ENCODE measurements around the gene POFUT1.

DNA sequence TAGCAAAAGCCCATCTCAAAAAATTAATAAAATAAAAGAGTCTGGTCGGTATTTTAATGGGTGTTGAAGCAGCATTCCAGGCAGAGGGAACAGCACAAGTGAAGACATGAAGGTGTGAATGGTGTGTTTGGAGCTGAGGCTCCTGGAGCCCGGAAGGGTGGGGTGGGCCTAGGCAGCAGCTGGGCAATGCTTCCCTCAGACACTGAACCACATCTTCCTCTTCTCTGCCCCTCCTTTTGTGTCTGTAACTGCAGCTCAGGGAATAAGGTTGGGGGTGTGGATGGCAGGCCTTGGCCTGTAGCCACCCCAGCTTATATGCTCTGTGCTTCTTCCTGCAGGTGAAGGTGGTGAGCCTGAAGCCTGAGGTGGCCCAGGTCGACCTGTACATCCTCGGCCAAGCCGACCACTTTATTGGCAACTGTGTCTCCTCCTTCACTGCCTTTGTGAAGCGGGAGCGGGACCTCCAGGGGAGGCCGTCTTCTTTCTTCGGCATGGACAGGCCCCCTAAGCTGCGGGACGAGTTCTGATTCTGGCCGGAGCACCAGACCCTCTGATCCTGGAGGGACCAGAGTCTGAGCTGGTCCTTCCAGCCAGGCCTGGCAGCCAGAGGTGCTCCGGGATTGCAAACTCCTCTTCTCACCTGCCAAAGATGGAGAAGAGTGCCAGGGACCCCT lies 26.6 kb downstream of the POFUT1 start:
- TF ChIP-seq, protein P1, sequence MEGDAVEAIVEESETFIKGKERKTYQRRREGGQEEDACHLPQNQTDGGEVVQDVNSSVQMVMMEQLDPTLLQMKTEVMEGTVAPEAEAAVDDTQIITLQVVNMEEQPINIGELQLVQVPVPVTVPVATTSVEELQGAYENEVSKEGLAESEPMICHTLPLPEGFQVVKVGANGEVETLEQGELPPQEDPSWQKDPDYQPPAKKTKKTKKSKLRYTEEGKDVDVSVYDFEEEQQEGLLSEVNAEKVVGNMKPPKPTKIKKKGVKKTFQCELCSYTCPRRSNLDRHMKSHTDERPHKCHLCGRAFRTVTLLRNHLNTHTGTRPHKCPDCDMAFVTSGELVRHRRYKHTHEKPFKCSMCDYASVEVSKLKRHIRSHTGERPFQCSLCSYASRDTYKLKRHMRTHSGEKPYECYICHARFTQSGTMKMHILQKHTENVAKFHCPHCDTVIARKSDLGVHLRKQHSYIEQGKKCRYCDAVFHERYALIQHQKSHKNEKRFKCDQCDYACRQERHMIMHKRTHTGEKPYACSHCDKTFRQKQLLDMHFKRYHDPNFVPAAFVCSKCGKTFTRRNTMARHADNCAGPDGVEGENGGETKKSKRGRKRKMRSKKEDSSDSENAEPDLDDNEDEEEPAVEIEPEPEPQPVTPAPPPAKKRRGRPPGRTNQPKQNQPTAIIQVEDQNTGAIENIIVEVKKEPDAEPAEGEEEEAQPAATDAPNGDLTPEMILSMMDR (conservative IDR thresholded peaks at IDR 0.05) = no peak
- TF ChIP-seq EZH2 (IDR thresholded peaks at IDR 0.05; ENCODE audit: low read depth) = no peak

All from PC-9 (cell line).